GM20431 (cell line): Measurements from ENCODE around the gene COX4I2.
"Not testable (repeated sequence)": the region's sequence is repeated elsewhere in the genome, so short reads cannot be mapped to it uniquely, and the experiment has no call there.

ENCODE experiments used
- in situ Hi-C: fragments of 300-500 bp; cut with MseI, MboI; formaldehyde crosslinking; loops from one replicate; pipeline ENCODE4 v1.15.0; 2020; ENCODE audit warnings: low sequenced_read_pairs; ENCODE audit not compliant: unreplicated experiment

The COX4I2 gene

DNA sequence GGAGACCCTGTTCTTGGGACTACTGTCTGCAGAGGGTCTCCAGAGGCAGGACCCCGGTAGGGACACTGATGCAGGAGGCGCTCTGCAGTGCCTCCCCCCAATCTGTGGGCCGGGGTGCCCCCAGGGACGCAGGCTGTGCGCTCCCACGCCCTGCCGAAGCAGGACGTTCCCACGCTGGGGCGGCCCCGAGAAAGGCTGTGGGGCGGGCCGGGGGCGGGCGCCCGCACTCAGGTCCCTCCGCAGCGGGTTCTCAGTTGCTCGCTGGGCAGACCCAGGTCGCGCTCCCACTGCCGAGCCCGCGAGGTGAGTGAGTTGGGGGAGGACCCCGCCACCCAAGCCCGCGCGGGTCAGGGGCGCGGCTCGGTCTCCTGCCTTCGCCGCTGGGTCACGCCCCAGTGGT, at the start of gene COX4I2:
TSS of gene COX4I2 (plus strand) at position 253 of the 400 bp plus-strand sequence. CDS start 1,106 bp downstream, outside the sequence.
- in situ Hi-C loops = no loop called here

DNA sequence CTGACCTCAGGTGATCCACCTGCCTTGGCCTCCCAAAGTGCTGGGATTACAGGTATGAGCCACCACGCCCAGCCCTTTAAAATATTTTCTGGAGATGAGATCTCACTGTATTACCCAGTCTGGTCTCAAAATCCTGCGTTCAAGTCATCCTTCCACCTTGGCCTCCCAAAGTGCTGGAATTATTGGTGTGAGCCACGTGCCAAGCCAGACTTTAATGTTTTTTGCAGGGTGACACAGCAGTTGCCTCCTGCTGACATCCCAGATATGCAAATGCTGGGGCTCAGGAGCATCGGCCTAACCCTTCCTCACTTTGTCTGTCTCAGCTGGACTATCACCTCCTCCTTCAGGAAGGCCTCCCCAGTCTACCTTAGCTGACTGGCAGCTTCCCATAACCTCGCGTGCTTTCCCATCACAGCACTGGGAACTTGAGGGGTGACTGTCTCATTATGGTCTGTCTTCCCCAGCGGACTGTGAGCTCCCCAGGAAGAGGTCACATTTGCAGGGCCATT, 46.9 kb upstream of the COX4I2 start:
- in situ Hi-C loops = no loop called here

DNA sequence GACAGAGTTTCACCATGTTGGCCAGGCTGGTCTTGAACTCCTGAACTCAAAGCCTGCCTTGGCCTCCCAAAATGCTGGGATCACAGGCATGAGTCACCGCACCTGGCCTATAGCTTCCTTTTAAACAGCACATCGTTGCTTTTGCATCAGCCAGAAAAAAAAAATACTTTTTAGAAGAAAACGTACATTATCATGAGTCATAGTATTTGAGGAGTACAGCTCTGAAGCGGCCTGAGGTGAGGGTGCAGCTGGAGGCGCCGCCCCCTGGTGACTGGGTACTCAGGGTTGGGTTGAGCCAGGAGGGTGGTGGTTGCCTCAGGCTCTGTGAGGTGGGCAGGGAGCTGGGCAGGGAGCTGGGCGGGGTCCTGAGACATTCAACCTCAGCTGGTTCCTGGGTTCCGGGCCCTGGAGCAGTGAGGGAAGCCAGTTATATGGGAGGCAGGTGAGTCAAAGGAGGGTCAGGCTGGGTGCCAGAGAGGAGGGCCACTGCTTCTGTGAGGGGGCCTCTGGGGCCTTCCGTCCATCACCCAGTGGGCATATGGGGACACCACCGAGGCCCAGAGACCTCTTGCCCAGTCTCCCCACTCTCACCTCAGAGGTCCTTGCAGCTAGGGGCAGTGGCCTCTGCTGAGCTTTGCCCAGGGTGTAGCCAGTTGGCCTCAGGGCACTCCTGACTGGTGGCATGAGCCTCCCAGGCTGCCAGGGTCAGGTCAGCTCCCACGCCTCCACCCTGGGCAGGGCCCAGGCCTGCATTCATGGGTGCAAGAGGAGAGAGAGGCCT, 44.3 kb upstream of the COX4I2 start:
- in situ Hi-C loops = no loop called here

DNA sequence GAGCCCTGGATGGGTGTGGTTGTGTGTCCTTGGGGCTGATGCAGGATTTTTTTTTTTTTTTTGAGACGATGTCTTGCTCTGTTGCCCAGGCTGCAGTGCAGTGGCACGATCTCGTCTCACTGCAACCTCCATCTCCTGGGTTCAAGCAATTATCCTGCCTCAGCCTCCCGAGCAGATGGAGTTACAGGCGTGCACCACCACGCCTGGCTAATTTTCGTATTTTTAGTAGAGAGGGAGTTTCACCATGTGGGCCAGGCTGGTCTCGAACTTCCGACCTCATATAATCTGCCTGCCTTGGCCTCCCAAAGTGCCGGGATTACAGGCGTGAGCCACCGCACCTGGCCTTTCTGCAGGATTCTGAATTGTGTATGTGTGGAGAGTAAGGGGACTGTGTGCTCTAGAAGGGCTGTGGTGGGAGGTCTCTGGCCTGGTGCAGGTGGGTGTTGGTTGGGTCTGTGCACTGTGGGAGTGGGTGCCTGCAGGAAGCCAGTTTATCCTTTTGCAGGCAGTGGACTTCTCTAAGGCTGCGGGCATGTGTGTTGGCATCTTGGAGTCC, 43.6 kb upstream of the COX4I2 start:
- in situ Hi-C loops = no loop called here

DNA sequence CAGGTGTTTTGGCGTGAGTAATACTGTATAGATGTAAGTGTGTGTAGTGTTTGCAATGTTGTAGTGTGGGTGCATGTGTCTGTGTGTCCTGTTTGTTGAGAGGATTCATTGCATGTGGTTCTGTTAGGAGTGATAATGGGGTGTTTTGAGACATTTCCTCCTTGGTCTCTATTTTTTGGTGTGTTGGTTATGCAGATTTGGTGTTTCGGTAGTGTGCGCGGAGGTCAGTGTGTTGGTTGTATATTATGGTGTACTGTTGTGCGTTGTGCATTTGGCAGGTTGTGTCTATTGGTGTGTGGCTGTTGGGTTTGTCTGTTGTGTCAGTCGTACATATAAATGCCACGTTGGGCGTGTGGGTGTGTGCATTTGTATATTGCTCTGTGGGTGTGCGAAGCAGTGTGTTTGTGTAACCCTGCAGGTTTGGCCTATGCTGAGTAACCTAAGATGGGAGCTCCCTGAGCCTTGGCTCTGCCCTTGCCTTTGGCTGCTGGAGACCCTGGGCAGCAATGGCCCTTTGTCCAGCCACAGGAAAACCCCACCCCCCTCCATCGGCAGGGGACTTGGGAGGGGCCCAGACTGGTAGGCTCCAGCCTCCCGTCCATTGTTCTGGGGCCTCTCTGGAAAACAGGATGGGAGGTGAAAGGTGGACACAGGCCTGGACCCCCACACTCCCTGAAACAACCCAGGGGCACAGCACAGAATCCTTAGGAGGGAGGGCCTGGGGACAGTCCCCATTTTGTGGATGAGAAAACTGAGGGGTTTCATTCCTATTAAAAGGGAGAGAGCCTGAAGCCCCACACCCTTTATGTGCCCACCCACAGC, 42.9 kb upstream of the COX4I2 start:
- in situ Hi-C loops = no loop called here

DNA sequence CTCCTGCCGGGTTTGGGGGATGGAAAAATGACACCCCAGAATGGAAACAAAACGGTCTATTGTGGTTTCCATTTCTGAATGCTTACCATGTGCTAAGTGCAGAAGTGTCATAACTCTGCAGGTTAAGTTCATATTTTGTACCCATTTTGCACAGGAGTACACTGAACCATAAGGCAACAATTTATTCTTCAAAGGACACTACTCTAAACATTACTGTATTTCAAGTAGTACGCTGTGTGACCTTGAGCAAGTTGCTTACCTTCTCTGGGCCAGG, 42.4 kb upstream of the COX4I2 start:
- in situ Hi-C loops = no loop called here

DNA sequence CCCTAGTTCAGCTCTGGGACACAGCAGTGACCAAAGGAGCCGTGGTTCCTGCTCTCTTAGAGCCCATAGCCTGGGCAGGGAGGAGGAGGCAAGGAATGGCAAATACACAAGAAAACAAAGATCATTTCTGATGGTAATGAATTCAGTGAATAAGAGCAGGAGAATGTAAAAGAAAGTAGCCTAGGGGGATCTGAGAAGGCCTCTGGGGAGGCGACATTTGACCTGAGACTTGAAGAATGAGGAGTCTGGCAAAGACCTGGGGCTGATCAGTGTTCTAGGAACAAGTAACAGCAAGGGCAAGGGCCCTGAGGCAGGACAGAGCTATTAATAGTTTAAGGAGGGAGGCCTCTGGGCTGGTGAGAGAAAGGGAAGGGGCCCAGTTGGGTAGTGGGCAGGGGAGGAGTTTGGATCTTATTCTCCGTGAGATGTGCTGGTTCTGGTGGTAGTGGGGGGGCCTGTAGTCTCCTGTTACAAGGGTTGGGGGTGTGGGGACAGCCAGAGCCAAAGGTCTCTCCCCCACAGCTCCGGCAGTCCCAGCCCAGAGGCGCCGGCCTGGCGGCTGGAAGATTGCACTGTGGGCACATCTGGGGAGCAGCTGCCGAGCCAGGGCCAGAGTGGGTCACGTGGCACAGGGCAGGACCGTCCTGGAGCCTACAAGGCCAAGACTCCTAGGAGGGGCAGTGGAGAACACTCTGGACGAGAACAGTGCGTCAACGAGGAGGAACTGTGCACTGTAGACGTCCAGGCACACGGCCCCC, 41.9 kb upstream of the COX4I2 start:
- in situ Hi-C loops = no loop called here

DNA sequence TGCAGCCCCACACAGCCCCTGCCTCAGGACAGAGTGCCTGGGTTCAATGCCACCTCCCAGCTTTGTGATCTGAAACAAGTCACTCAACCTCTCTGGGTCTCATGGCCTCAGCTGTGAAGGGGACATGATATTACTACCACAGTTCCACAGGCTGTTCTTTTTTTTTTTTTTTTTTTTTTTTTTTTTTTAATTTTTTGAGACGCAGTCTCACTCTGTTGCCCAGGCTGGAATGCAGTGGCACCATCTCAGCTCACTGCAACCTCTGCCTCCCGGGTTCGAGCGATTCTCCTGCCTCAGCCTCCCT, 41.3 kb upstream of the COX4I2 start:
- in situ Hi-C loops = not testable (repeated sequence)

DNA sequence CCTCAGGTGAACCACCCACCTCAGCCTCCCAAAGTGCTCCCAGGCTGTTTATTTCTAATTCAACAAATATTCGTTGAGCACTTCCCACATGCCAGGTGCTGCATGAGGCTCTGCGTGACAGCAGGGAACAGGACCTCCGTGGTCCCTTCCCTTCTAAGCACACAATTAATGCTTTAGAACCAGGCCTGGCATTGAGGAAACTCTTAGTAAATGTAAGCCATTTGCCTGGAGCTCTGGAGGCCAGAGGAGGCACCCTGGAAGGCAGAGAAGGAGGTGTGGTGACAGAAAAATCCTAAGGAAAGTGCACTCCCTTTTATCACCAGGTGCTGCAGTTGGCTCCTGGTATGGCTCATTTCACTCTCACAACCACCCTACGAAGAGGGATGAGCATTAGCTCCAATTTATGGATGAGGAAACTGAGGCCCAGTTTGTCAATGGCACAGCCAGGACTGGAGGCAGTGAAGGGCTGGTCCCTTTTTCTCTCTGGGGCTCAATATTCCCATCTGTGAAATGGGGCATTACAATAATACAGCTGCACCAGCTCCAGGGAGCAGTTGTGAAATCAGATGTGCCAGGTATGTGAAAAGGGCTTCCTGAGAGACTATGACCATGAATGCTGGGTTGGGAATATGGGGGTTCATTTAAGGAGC, 40.8 kb upstream of the COX4I2 start:
- in situ Hi-C loops = no loop called here

DNA sequence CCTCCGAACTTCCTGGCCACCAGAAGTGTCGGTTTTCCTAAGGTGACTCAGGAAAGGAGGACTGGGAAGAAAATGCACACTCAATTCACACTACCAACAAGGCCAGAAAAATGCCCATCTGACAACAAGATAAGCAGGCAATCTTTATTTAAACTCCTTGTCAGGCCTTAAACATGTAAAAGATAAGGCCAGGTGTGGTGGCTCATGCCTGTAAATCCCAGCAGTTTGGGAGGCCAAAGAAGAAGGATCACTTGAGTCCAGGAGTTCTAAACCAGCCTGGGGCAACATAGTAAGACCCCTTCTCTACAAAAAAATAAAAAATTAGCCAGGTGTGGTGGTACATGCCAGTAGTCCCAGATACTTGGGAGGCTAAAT, 40.2 kb upstream of the COX4I2 start:
- in situ Hi-C loops = no loop called here

DNA sequence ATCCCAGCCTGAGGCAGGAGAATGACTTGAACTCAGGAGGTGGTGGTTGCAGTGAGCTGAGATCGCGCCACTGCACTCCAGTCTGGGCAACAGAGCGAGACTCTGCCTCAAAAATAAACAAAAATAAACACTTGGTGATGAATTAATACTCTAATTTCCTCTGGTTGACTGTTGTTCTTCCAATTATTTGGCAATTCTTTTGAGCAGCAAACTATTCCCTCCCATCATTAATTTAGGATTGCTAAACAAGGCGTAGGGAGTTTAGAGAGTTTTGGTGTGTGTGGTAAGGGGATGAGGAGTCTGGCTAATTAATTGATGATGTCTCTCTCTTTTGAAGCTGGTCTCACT, 35.3 kb upstream of the COX4I2 start:
- in situ Hi-C loops = no loop called here

DNA sequence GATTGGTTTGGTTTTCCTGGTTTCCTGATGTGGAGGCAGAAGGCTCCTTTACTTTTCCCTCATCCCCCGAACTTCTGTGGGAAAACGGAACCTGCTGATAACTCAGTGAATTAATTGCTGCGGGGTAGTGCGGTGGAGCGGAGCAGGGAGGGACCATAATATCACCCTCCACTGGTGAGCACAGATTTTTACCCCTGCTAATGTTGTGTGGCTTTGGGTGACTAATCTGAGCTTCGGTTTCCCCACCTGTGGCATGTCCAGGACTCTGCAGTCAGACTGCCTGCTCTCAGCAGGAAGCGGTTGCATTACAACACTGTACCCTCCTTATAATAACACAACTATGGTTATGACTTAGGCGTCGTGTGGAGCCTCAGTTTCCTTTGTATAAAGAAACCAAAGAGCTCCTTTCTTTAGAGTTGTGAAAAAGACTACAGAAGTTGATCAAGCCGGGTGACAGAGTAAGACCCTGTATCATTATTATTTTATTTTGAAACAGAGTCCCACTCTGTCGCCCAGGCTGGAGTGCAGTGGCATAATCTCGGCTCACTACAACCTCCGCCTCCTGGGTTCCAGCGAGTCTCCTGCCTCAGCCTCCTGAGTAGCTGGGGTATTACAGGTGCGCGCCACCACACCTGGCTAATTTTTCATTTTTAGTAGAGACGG, 34.8 kb upstream of the COX4I2 start:
- in situ Hi-C loops = no loop called here

DNA sequence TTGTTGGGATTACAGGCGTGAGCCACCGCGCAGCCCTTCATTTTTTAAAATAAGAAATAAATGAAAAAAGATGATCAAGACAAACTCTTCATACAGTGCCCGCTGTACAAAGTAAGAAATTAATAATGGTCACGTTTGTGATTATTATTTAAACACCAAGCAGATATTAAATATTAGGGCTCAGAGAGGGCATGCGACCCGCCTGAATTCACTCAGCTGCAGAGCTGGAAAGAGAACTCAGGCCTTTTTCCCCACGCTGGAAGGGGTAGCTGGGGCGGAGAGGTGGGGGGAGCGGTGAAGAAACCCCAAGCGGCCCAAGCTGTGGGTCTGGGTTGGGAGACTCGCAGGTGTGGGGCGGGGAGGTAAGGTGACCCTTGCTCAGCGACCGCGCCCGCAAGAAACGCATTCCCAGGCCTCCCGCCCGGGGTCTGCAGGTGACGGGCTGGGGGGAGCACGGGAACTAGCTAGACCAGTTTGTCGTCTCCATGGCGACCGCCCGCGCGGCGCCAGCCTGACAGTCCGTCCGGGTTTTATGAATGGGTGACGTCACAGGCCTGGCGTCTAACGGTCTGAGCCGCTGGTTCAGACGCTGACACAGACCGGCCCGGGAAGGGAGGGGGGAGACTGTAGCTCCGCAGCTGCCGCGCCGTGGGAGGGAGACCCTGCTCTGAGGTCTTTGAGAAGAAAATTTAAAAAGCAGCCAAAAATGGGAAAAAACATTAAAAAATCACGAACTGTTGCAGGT, 33.7 kb upstream of the COX4I2 start:
- in situ Hi-C loops = no loop called here

DNA sequence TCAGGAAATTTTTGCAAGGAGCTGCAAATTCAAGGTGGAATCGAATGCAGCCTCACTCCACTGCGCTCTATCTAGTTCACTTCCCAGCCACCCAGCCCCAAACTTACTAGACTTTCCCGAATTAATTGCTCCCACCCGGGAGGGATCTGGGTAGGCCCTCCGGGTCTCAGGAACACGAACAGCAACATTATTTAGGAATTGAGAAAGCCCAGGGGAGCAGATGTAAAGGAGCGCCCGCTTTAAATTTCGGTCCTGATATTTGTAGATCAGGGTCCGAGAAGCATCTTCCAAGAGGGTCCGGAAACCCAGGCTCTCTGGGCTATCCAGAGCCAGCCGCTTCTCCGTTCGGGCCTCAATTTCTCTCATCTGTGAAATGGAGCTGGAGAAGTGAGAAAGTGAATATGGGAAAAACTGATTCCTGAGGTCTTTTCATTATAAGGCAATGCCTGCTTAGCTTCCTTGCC, 33.1 kb upstream of the COX4I2 start:
- in situ Hi-C loops = no loop called here

DNA sequence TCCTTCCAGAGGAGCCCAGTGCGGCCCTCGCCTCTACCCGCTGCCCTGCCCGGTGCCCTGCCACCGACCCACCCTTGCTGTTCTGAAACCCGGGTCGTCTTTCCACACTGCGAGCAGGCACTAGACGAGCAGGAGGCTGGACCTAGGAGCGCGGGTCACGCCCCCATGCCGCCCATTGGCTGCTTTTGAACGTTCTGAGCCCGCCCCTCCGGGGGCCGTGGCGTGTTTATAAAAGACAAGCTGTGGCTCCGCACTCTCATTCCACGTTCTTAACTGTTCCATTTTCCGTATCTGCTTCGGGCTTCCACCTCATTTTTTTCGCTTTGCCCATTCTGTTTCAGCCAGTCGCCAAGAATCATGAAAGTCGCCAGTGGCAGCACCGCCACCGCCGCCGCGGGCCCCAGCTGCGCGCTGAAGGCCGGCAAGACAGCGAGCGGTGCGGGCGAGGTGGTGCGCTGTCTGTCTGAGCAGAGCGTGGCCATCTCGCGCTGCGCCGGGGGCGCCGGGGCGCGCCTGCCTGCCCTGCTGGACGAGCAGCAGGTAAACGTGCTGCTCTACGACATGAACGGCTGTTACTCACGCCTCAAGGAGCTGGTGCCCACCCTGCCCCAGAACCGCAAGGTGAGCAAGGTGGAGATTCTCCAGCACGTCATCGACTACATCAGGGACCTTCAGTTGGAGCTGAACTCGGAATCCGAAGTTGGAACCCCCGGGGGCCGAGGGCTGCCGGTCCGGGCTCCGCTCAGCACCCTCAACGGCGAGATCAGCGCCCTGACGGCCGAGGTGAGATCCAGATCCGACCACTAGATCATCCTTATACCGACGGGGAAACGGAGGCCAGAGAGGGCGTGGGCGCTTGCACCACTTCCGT, 32.4 kb upstream of the COX4I2 start, which contains the start of gene ID1:
TSS of gene ID1 (plus strand) at position 259 of the 871 bp plus-strand sequence. CDS start at position 358, 99 bp downstream.
- in situ Hi-C loops = no loop called here

DNA sequence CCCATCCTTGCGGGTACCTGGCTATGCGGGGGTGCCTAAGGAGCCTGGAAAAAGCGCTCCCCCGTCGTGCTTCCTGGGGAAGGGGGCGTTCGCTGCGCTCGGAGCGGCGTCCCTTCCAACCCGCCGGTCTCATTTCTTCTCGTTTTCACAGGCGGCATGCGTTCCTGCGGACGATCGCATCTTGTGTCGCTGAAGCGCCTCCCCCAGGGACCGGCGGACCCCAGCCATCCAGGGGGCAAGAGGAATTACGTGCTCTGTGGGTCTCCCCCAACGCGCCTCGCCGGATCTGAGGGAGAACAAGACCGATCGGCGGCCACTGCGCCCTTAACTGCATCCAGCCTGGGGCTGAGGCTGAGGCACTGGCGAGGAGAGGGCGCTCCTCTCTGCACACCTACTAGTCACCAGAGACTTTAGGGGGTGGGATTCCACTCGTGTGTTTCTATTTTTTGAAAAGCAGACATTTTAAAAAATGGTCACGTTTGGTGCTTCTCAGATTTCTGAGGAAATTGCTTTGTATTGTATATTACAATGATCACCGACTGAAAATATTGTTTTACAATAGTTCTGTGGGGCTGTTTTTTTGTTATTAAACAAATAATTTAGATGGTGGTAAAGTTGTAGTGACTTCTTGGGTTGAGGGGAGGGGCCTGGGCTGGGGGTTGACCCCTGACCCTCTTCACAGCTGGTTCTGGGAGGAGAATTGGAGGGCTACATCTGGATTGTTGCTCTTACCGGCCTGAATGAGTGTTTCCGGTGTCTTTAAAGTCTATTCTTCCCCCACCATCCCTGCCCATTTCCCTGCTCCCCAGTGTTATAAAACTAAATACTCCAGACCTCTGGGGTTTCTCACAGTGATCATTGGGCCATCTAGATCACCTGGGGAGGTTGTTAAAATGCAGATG, 31.6 kb upstream of the COX4I2 start:
- in situ Hi-C loops = no loop called here
